ENCODE data around the gene PRSS38. TPM values are rescaled to one million over a fixed set of nuclear protein-coding genes. Genes with fewer than 3 reads are reported as not detected.

Gene PRSS38
- total RNA-seq, 1 experiment from 2014 or later: not detected

DNA sequence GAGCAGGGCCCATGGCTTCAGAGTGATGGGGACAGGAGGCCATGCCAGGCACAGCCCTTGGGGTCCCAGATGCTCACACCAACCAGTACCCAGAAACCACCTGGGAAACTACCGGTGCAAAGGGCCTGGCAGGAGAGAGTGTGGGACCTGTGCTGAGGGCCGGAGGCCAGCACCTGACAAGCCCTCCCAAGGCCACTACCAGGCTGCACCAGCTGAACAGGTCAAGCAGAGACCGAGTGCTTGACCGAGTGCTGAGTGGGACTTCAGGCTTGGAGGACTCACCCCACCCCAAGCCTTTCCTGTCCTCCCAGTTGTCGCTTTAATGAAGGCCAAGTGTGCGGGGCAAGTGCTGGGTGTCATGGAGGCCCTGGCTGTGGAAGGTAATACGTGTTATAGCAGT, 43.7 kb upstream of the PRSS38 start:
- Histone ChIP-seq H3K27ac (ENCODE audit: low read length) (no peak overlapping the region), H3K4me1 (ENCODE audit: control insufficient read depth, insufficient read depth, low read length) (peaks cover 19% of the 10 kb centered on the region), H3K27me3 (ENCODE audit: control insufficient read depth, insufficient read depth, low read length) (no peaks in the 10 kb centered on the region), H3K36me3 (ENCODE audit: control insufficient read depth, insufficient read depth, low read length) (peaks cover 5% of the 10 kb centered on the region; the same call in 1 of the 2 replicates), H3K4me3 (ENCODE audit: low read depth in 2 of 2, low read length in 2 of 2) (no peak overlapping the region), H3K9me3 (ENCODE audit: control insufficient read depth, insufficient read depth, low read depth, low read length) (no peaks in the 10 kb centered on the region)
- ATAC-seq (no peak), DNase-seq (ENCODE audit: low read depth, low spot score) (no peak)
- no peak for TF ChIP-seq SIN3A (IDR thresholded peaks at IDR 0.05; ENCODE audit: borderline replicate concordance, insufficient read depth, low read depth, low read length)
- no peak for TF ChIP-seq TCF7L2 (IDR thresholded peaks at IDR 0.05; ENCODE audit: low read depth, low read length)
- no peak for TF ChIP-seq POLR2AphosphoS5 (IDR thresholded peaks at IDR 0.05; ENCODE audit: low read depth, low read length)
- TF ChIP-seq, protein P1, sequence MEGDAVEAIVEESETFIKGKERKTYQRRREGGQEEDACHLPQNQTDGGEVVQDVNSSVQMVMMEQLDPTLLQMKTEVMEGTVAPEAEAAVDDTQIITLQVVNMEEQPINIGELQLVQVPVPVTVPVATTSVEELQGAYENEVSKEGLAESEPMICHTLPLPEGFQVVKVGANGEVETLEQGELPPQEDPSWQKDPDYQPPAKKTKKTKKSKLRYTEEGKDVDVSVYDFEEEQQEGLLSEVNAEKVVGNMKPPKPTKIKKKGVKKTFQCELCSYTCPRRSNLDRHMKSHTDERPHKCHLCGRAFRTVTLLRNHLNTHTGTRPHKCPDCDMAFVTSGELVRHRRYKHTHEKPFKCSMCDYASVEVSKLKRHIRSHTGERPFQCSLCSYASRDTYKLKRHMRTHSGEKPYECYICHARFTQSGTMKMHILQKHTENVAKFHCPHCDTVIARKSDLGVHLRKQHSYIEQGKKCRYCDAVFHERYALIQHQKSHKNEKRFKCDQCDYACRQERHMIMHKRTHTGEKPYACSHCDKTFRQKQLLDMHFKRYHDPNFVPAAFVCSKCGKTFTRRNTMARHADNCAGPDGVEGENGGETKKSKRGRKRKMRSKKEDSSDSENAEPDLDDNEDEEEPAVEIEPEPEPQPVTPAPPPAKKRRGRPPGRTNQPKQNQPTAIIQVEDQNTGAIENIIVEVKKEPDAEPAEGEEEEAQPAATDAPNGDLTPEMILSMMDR (IDR thresholded peaks at IDR 0.05): no peak
- no peak for TF ChIP-seq REST (IDR thresholded peaks at IDR 0.05; ENCODE audit: insufficient read depth in 1 of 2, low read depth in 2 of 2, low read length in 1 of 2)
- in situ Hi-C loops (cut with HindIII; ENCODE audit: low pct_unique_long_range_greater_than_20kb, low sequenced_read_pairs) (no loop called here), intact Hi-C loops (cut with micrococcal nuclease; ENCODE audit: unreplicated experiment) (no loop called here)
- BruUV-seq (replicated peaks): no TSS peak
- CTCF ChIA-PET: no interaction called here
- POLR2A ChIA-PET: no interaction called here

DNA sequence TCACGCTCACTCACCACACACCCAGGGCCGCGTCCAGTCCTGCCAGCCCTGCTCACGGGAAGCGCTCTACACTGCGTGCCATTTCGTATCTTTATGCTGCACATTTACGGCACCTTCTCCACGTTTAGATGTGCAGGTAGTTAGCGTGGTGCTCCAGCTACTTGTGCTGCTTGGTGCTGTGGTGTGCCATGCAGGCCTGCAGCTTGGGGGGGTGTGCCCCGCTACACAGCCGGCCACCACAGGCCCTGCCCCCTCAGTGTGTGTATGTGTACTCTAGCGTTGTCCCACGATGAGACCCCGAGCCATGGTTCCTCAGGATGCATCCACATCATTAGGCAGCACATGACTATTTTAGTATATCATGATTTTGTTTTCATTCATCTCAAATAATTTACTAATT, 41.9 kb upstream of the PRSS38 start:
- Histone ChIP-seq H3K36me3 (ENCODE audit: control insufficient read depth, insufficient read depth, low read length) (0 out of 2 replicates have a peak, but pooled peaks cover 3% of the 10 kb centered on the region), H3K27ac (ENCODE audit: low read length) (no peak overlapping the region), H3K9me3 (ENCODE audit: control insufficient read depth, insufficient read depth, low read depth, low read length) (no peaks in the 10 kb centered on the region), H3K27me3 (ENCODE audit: control insufficient read depth, insufficient read depth, low read length) (no peaks in the 10 kb centered on the region), H3K4me3 (ENCODE audit: low read depth in 2 of 2, low read length in 2 of 2) (no peak overlapping the region), H3K4me1 (ENCODE audit: control insufficient read depth, insufficient read depth, low read length) (peaks cover under 1% of the 10 kb centered on the region; the same call in 1 of the 2 replicates)
- intact Hi-C loops (cut with micrococcal nuclease; ENCODE audit: unreplicated experiment): no loop called here
- DNase-seq (ENCODE audit: low read depth, low spot score) (no peak), ATAC-seq (no peak)
- CTCF ChIA-PET: no interaction called here
- no peak for TF ChIP-seq TCF7L2 (IDR thresholded peaks at IDR 0.05; ENCODE audit: low read depth, low read length)
- TF ChIP-seq, protein P1 (IDR thresholded peaks at IDR 0.05): no peak
- TF ChIP-seq SIN3A (IDR thresholded peaks at IDR 0.05; ENCODE audit: borderline replicate concordance, insufficient read depth, low read depth, low read length): no peak
- TF ChIP-seq POLR2AphosphoS5 (IDR thresholded peaks at IDR 0.05; ENCODE audit: low read depth, low read length): no peak
- TF ChIP-seq REST (IDR thresholded peaks at IDR 0.05; ENCODE audit: insufficient read depth in 1 of 2, low read depth in 2 of 2, low read length in 1 of 2): no peak
- POLR2A ChIA-PET: no interaction called here
- in situ Hi-C loops (cut with HindIII; ENCODE audit: low pct_unique_long_range_greater_than_20kb, low sequenced_read_pairs): no loop called here
- BruUV-seq (replicated peaks): no TSS peak
